ENCODE measurements around the gene CRYBB3. TPM values are rescaled to one million over a fixed set of nuclear protein-coding genes. Genes with fewer than 3 reads are reported as not detected.

CRYBB3 gene
- total and polyA plus RNA-seq, 2 of the 13 experiments (the other 11 are each of a cell fraction or from before 2014, with no cell fraction given) = 0.18 to 0.28 TPM

- TF ChIP-seq CREM (IDR thresholded peaks at IDR 0.05) = no peak
- TF ChIP-seq CREM (CRISPR knock-in tag; IDR thresholded peaks at IDR 0.05) = no peak
- TF ChIP-seq ARNTL (CRISPR knock-in tag; IDR thresholded peaks at IDR 0.05) = no peak
- TF ChIP-seq RELA (CRISPR knock-in tag; IDR thresholded peaks at IDR 0.05) = no peak
- no peak for TF ChIP-seq ZNF75D (CRISPR knock-in tag; IDR thresholded peaks at IDR 0.05; ENCODE audit: borderline replicate concordance)
- no peak for TF ChIP-seq TEF (CRISPR knock-in tag; IDR thresholded peaks at IDR 0.05)
- TF ChIP-seq ZNF256 (CRISPR knock-in tag; conservative IDR thresholded peaks at IDR 0.05) = no peak
- TF ChIP-seq BCL6 (CRISPR knock-in tag; IDR thresholded peaks at IDR 0.05) = peak; percentile 26; the same call in 1 of the 2 replicates
- TF ChIP-seq SKI (IDR thresholded peaks at IDR 0.05; ENCODE audit: partially characterized antibody) = no peak
- no peak for TF ChIP-seq MLLT10 (CRISPR knock-in tag; IDR thresholded peaks at IDR 0.05)
- no peak for TF ChIP-seq KLF9 (CRISPR knock-in tag; IDR thresholded peaks at IDR 0.05; ENCODE audit: low read depth)
- no peak for TF ChIP-seq AKNA (CRISPR knock-in tag; IDR thresholded peaks at IDR 0.05; ENCODE audit: borderline replicate concordance)
- no peak for TF ChIP-seq PTBP1 (IDR thresholded peaks at IDR 0.05; ENCODE audit: low read depth, low read length, poor library complexity, severe bottlenecking)
- TF ChIP-seq ZFP91 (CRISPR knock-in tag; IDR thresholded peaks at IDR 0.05; ENCODE audit: borderline replicate concordance) = no peak
- TF ChIP-seq ZNF629 (CRISPR knock-in tag; conservative IDR thresholded peaks at IDR 0.05) = peak; percentile 87
- TF ChIP-seq ZFP62 (CRISPR knock-in tag; IDR thresholded peaks at IDR 0.05) = no peak
- TF ChIP-seq SKIL (CRISPR knock-in tag; IDR thresholded peaks at IDR 0.05; ENCODE audit: borderline replicate concordance) = no peak
- TF ChIP-seq ZSCAN22 (CRISPR knock-in tag; IDR thresholded peaks at IDR 0.05) = no peak
- no peak for TF ChIP-seq ZBTB37 (CRISPR knock-in tag; IDR thresholded peaks at IDR 0.05)
- TF ChIP-seq ZNF3 (CRISPR knock-in tag; IDR thresholded peaks at IDR 0.05) = 0 out of 2 replicates have a peak, but pooled peaks have one; percentile 38
- no peak for TF ChIP-seq GLI4 (CRISPR knock-in tag; IDR thresholded peaks at IDR 0.05; ENCODE audit: borderline replicate concordance)
Measured at GRCh38 chr22:25223269-25223850, 23.7 kb downstream of the CRYBB3 start (continued).

Measured in HepG2 (cell line).